DMS79 treated with DMSO at 0.1 percent for 48 hours (cell line): ENCODE measurements around the gene ITLN2.
"Not testable (repeated sequence)": the region's sequence is repeated elsewhere in the genome, so short reads cannot be mapped to it uniquely, and the experiment has no call there.

Experiments
- DNase-seq: peaks from one replicate; lab custom pipeline; 2025; lab: John Stamatoyannopoulos, UW

The ITLN2 gene

GRCh38 chr1:160954158-160955104, at the start of gene ITLN2:
Gene ITLN2 (minus strand): TSS chr1:160954809. CDS start chr1:160954741, 68 bp downstream.
- no peak for DNase-seq

- DNase-seq: peak; percentile 31
These were observed 46.9 kb upstream of the ITLN2 start for GRCh38 chr1:161001525-161001924.

- DNase-seq: no peak
These were observed 46.3 kb upstream of the ITLN2 start for GRCh38 chr1:161000736-161001480.

GRCh38 chr1:160999376-160999775, 44.8 kb upstream of the ITLN2 start:
- no peak for DNase-seq

DNA sequence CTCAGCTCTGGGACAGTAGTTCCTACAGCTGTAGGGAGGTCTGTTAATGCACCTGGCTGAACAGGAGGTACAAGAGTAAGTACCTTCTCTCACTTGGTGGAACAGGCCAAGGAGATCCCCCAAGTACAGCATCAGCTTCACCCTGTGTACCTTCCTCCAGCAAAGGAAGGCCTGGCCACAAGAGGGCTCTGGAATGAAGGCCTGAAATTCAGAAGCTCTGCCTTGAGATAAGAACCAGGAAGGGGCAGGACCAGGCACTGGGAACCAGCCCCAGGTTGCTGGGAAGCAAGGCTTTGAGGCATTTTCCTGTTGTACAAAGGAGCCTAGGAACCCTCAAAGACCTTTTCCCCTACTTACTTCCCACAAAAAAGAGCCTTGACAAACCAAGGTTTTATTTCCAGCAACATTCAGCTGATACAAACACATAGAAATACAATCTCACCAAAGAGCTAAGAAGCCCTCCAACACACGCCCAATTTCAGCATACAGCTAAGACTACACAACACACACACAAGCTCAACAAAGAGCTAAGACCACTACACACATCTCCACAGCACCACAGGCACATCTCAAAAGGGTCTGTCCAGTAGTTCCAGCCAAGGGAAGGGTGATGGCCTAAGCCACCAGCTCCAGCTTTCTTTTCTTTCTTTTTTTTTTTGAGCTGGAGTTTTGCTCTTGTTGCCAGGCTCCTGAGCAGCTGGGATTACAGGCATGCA, 42.9 kb upstream of the ITLN2 start:
- DNase-seq: no peak

GRCh38 chr1:160996178-160996577, 41.6 kb upstream of the ITLN2 start:
- no peak for DNase-seq

DNA sequence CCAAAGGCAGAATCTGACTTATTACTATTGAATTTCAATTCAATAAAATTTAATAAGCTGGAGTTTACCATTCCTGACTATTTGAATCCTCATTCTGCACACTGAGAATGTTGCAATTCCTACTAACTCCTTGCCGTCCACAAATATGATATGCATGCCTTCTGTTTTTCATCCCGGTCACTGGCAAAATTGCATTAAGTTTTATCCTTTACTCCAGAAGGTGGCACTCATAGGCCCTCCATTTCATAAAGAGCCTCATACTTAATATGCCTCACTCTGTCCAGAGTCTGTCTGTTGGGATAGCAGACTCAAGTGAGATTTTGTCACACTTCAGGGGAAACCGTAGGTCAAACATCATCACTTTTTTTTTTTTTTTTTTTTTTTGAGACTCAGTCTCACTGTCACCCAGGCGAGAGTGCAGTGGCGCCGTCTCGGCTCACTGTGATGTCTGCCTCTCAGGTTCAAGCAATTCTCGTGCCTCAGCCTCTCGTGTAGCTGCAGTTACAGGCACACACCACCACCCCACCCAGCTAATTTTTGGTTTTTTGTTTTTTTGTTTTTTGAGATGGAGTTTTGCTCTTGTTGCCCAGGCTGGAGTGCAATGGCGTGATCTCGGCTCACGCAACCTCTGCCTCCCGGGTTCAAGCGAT, 39.1 kb upstream of the ITLN2 start:
- no peak for DNase-seq

- DNase-seq: not testable (repeated sequence)
These were observed 37.4 kb upstream of the ITLN2 start for GRCh38 chr1:160992036-160992435.

DNA sequence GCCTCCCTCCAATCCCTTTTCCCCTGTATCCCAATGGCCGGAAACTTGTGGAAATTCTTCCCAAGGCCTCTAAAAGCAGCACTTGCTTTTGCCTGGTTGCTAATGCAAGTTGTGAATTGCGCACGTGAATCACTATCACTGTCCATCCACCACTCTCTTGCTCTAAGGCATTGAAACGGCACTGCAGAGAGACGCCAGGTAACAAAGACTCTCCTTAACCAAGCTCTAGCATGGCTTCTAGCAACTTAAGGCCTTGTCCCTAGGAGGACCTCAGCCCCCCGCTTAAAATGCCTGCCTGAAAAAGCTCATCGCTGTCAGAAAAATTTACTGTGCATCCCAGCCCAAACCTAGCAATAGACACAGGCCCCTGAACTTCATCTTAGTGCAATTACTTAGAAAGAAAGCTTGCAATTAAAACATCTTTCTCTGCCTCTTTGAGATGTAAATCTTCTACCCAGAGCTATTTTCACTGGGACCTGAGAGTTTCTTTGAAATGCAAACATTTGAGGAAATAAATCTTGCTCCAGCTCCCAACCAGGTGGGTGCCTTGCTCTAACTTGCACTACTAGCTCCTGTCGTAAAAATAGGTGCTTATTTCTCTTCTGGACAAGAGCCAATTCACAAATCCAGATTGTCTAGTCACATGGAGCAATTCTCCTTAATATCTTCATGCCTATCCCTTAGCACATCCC, 32.9 kb upstream of the ITLN2 start:
- DNase-seq: no peak

DNA sequence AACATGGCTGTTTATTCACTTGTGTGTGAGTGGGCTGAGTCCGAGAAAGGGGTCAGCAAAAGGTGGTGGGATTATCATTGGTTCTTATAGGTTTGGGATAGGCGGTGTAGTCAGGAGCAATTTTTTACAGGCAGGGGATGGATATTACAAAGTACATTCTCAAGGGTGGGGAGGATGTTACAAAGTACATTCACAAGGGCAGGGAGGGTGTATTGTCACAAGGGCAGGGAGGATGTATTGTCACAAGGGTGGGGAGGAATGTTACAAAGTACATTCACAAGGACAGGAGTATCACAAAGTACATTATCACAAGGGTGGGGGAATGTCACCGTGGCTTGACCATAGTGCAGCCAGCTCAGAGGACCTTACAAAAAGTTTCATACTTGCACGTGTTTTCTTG, 31.1 kb upstream of the ITLN2 start:
- DNase-seq: no peak

- DNase-seq: no peak
These were observed 27.2 kb upstream of the ITLN2 start for GRCh38 chr1:160981584-160982411.

DNA sequence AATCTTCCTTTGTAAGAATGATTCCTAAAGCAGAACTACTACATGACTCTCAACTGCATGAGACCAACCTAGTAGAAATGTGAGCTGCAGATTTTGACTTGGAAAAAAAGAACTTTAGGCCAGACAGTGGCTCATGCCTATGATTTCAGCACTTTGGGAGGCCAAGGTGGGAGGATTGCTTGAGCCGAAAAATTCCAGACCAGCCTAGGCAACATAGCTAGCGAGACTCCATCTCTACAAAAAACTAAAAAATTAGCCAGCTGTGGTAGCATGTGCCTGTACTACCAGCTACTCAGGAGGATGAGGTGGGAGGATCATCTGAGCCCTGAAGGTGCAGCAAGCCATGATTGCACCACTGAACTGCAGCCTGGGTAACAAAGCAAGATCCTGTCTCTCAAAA, 24.7 kb upstream of the ITLN2 start:
- DNase-seq: no peak

- DNase-seq: peak; percentile 9
These were observed 23.9 kb upstream of the ITLN2 start for GRCh38 chr1:160978510-160978927.

- DNase-seq: no peak
These were observed 20.4 kb upstream of the ITLN2 start for GRCh38 chr1:160975026-160975425.

DNA sequence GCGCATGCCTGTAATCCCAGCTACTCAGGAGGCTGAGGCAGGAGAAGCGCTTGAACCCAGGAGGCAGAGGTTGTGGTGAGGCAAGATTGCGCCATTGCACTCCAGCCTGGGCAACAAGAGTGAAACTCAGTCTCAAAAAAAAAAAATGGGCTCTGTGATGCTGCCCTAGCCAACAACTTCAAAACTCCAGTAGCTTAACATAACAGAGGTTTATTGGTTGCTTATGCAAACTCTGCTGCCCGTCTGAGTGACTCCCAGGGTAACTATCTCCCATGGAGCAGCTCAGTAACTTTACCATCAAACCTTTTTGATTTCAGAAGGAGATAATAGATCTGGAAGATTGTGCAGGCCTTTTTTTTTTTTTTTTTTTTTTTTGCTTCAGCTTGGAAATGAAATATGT, 18.9 kb upstream of the ITLN2 start:
- DNase-seq: no peak

DNA sequence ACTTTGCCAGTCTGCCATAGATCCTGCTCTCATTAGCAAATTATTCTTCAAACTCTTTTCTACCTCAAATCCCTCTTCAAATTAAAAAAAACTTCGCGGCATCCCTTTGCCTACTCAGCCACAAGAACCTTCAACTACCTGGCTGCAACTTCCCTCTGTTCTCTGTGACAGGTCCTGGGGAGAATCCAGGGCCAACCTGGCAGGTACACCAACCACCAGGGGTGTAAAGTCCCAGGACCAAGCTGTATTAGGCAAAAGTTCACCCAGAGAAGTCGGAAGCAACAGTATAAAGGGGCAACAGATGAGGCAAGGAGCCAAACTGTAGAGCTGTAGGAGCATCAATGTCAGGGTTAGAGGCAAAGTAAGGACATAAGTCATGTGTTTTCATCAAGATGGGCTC, 18.3 kb upstream of the ITLN2 start:
- DNase-seq: no peak

DNA sequence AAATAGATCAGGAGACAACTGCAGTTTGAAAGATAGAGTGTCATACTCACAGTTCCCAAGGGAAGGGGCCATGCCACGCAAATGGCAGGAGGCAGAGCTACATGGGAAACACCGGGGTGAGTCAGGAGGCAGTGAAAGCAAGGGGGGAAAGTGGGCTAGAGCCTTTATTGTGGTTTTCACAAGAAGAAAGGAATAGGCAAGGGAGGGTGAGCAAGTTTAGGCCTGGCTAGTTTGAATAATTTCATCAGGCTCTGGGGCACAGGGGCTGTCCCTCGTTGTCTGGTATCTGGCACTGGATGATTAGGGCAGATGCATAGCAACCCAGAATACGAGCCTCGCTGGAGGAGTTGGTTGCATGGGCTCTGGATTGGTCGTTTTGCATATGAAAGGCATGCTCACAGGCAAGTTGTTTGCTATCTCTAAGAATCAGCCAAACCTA, 17.0 kb upstream of the ITLN2 start:
- no peak for DNase-seq

- no peak for DNase-seq
These were observed 8.9 kb upstream of the ITLN2 start for GRCh38 chr1:160963521-160963920.

GRCh38 chr1:160961419-160961818, 6.8 kb upstream of the ITLN2 start:
- no peak for DNase-seq

DNA sequence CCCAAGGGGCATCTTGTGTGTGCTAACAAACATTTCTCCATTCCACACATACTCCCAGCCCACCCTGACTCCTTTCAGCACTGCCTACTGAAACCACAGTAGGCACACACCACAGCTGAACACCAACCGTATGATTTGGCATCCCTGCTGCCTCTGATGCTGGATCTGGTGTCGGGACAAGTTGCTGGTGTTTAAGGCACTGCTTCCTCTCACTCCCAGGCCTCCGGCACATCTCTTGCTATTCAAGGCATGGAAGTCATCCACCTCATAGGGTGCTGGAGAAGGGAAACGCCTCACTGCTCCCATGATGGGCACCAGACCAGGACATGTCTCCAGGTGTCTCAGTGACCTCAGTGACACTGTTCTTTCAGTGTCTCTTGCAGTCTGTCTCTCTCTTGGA, 2.4 kb upstream of the ITLN2 start:
- DNase-seq: no peak
